Measurements from ENCODE around the gene RALGDS.

RALGDS gene

DNA sequence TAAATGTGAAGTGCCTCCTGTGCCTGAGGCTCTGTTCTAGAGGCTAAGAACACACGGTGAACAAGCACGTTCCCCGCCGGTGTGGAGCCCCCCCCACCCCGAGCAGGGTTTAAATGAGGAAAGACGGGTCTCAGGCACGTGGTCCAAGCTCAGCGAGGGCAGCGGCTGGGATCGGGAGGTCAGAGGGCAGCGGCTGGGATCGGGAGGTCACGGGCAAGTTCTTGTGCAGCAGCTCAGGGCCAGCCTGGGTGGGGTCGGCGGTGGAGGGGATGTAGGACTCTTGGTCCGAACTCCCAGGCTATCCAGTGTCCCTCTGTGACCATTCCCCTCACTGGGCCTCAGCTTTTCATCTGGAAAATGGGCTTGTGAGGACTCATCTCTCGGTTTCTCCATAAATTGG lies 45.4 kb upstream of the RALGDS start:
- no peak for DNase-seq (ENCODE audit: low spot score)

DNA sequence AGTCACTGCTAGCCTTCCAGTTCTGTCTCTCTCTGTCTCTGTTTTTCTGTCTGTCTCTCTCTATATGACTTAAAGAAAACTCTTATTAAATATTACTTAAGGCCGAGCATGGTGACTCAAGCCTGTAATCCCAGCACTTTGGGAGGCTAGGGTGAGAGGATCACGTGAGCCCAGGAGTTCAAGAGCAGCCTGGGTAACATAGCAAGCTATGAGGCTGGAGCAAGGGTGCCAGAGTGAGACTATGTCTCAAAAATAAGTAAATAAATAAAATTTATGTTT lies 44.4 kb upstream of the RALGDS start:
- DNase-seq (ENCODE audit: low spot score) = no peak
- TF ChIP-seq, protein P1, sequence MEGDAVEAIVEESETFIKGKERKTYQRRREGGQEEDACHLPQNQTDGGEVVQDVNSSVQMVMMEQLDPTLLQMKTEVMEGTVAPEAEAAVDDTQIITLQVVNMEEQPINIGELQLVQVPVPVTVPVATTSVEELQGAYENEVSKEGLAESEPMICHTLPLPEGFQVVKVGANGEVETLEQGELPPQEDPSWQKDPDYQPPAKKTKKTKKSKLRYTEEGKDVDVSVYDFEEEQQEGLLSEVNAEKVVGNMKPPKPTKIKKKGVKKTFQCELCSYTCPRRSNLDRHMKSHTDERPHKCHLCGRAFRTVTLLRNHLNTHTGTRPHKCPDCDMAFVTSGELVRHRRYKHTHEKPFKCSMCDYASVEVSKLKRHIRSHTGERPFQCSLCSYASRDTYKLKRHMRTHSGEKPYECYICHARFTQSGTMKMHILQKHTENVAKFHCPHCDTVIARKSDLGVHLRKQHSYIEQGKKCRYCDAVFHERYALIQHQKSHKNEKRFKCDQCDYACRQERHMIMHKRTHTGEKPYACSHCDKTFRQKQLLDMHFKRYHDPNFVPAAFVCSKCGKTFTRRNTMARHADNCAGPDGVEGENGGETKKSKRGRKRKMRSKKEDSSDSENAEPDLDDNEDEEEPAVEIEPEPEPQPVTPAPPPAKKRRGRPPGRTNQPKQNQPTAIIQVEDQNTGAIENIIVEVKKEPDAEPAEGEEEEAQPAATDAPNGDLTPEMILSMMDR (IDR thresholded peaks at IDR 0.05; ENCODE audit: extremely low read depth, missing control alignments) = no peak

More for the DNA sequence above, 45.4 kb upstream of the RALGDS start:
- TF ChIP-seq, protein P1 (IDR thresholded peaks at IDR 0.05; ENCODE audit: extremely low read depth, missing control alignments) = no peak

DNA sequence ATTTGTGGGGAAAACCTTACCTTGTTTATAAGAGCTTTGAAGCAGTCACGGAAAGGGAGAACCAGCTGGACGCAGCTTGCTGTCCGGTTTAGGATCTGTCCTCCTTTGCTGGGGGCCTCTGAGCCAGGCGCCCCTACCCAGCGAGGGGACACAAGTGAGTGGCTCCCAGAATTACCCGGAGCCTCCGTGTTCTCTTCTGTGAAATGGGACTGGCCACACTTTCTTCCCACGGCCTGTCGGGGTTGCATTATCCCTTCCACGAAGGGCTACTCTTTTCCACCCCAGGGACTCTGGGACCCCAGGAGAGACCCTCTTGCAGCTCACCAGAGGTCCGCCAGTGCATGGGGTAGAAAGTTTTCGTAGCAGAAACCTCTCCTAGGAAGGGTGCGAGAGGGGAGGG lies 43.2 kb upstream of the RALGDS start:
- peak; percentile 24 for DNase-seq (ENCODE audit: low spot score)
- TF ChIP-seq, protein P1 (IDR thresholded peaks at IDR 0.05; ENCODE audit: extremely low read depth, missing control alignments) = no peak

DNA sequence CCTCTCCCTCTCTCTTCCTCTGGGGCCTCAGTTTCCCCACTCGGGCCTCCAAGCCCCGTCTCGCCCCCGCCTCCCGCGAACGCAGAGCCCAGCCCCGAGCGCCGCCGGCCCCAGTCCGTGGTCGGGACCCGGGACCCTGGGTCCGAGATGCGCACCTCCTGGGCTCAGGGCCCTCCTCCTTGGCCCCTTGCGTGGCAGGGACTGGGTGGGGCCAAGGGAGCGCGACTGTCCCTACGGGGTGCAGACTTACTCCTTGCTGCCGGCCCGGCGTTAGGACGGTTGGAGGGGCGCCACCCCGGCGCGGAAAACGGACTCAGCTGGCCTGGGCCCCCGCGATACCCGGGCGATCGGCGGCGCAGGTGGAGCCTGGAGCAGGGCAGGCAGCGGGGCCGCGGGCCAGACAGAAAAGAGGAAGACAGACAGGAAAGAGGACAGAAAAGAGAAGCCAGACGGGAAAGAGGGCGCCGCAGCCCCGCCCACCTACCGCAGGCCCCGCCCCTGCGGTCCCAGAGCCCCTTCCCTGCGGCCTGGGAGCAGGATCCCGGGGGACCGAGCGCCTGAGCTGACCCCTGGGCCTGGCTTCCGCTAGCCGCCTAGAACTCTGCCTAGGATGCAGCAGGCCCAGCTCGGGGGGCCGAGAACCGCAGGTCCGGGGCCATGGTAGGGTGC lies 42.6 kb upstream of the RALGDS start, which contains the start of gene GBGT1:
TSS of gene GBGT1 (minus strand) at position 411 of the 669 bp plus-strand sequence. CDS start 1,502 bp downstream, outside the sequence.
- TF ChIP-seq, protein P1 (IDR thresholded peaks at IDR 0.05; ENCODE audit: extremely low read depth, missing control alignments) = no peak
- peak; percentile 79 for DNase-seq (ENCODE audit: low spot score)

DNA sequence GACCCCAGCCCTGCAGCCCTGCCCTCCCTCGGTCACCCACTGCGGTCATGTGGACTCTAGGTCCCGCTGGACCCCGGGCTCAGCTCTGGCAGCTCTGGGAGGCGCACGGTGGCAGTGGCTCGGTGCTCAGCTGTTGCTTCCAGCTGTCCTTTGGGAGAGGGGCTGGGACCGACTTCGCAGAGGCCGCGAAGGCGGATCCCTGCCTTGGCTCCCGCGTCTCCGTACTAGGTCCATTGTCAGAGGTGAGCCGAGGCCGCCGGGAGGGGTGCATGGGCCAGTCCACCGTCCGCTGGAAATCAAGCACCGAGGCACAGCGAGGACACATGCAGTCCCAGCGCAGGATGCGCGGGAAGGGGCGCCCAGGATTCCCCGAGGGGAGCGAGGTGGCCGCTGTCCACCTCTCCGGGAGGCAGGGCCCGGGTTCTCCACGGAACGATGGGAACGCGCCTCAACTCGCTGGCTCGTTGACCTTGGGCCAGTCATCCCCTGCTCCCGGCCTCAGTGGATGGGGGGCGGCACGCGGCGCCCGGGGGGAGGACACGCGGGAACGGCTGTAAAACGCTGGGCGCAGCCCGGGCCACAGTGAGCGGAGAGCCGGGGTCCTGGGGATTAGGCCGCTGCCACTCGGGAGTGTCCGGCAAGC lies 41.9 kb upstream of the RALGDS start:
- DNase-seq (ENCODE audit: low spot score) = peak; percentile 12
- TF ChIP-seq, protein P1 (IDR thresholded peaks at IDR 0.05; ENCODE audit: extremely low read depth, missing control alignments) = no peak

DNA sequence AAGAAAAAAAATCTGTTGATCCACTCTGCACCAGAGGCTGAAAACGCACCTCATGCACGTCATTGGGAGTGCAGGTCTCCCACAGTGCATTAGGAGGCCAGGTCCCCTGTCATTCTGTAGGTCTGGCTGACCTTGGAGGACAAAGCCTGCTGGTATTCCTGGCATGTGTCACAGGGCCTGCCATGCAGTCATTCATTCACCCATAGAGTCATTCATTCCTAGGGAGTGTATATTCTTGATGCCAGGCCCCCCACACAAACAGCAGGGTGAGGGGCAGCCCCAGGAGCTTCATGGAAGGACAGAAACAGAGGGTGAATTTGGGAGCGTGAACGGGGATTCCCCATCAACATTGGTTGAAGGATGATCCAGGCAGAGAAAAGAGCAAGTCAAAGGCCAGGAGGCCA lies 40.5 kb upstream of the RALGDS start:
- peak; percentile 10 for DNase-seq (ENCODE audit: low spot score)
- TF ChIP-seq, protein P1 (IDR thresholded peaks at IDR 0.05; ENCODE audit: extremely low read depth, missing control alignments) = no peak

DNA sequence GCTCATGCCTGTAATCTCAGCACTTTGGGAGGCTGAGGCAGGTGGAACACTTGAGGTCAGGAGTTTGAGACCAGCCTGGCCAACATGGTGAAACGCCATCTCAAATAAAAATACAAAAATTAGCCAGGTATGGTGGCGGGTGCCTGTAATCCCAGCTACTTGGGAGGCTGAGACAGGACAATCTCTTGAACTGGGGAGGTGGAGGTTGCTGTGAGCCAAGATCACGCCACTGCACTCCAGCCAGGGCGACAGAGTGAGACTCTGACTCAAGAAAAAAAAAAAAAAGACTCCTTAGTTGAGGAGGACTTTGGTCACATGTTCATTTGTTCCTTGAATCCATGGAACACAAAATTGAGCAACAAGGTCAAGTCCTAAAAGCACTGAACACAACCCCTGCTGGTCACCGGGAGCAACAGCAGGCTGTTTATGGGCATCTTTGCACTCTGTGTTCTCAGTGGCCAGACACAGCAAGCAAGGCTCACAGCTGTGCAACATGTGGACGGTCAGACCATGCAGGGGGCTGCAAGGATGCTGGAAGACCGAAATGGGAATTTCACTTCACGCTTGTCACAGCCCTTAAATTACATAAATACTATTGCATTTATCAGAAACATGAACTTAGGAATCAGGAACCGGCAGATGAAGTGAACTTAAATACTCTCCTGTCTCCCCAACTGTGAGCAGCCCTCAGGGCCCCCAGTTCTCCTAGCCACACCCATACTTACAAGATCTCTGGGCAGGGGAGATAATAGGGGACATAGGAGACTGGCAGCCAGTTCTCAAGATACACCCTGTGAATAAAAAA lies 39.9 kb upstream of the RALGDS start:
- TF ChIP-seq, protein P1 (IDR thresholded peaks at IDR 0.05; ENCODE audit: extremely low read depth, missing control alignments) = peak; percentile 82
- peak; percentile 82 for DNase-seq (ENCODE audit: low spot score)

Measured in GM20000 (cell line).